GM21619 (cell line): ENCODE measurements around the gene LEMD2.

Experiments used
- ATAC-seq: cut with Tn5 transposase; IDR thresholded peaks from one replicate; pipeline ENCODE4 v1.9.1; 2021; ENCODE audit not compliant: unreplicated experiment

The LEMD2 gene

DNA sequence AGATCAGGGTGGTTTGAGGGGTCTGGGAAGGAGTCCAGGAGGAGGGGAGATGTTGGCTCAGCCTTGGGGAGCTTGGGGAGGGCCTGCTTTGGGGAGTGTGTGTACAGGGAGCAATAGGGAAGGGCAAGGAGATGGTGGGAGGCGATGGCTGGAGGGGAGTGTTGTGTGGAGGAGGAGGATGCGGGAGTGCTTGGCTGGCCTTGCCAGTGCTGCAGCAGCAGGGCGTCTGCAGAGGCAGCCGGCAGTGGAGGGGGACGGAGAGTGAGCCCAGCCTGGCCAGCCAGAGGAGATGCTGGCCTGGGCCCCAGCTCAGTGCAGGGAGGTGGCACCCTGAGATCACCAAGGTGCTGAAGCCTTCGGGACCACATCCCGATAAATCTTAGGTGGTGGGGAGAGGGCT lies 46.1 kb downstream of the LEMD2 start:
- no peak for ATAC-seq

DNA sequence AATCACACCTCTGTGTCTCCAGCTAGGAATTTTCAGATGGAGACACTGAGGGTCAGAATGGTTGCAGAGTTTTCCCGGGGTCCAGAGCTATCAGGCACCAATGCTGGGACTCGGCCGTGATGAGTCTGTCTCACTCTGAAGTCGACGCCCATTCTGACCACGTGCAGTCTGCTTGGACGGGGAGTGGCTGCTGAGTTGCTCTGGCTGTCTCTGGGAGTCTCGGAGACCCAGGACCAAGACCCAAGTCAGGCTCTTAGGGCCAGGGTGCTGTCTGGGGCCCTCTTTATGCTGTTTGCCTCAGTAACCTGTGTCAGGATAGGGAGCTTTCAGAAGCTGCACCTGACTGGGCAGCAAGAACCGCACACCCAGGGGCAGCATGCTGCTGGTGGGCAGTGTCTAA lies 46.8 kb downstream of the LEMD2 start:
- ATAC-seq: no peak

DNA sequence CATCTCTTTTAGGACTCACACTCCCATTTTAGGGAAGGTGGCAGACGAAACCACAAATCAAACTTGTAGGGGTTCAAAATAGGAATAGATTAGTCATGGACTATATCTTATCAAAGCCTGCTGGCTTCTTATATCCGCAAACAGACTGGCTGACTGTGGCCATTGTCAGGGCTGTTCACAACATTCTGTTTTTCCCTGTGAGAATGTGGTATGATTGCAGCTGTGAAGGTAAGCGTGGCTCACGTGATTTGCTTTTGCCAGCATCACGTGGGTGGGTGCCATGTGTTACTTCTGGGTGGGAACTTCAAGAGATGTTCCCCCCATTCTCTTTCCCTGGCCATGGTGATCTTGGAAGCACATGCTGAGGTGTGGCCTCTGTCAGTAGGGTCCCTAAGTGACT lies 48.1 kb downstream of the LEMD2 start:
- ATAC-seq: no peak

GRCh38 chr6:33740204-33740608 lies 48.7 kb downstream of the LEMD2 start:
- no peak for ATAC-seq

DNA sequence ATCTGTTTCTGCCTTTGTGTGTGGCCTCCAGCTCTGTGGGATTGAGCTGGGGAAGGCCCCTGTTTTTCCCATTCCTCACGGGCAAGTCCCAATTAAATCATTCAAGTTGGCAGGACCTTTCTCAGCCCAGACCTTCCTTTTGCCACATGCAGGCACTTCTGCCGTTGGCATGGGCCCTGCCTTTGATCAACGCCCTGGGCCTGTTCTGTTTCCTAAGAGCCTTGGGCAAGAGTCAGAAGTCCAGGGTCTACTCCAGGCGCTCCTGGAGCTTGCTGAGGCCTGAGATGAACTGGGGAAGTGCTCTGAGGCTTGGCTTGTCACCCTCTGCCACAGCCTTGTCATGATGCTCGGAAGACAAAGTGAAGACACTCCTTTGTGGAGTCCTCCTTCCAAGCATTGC lies 49.4 kb downstream of the LEMD2 start:
- no peak for ATAC-seq

- ATAC-seq: no peak
These were observed 50.1 kb downstream of the LEMD2 start for GRCh38 chr6:33738879-33739278.

GRCh38 chr6:33738153-33738552 lies 50.8 kb downstream of the LEMD2 start:
- no peak for ATAC-seq

DNA sequence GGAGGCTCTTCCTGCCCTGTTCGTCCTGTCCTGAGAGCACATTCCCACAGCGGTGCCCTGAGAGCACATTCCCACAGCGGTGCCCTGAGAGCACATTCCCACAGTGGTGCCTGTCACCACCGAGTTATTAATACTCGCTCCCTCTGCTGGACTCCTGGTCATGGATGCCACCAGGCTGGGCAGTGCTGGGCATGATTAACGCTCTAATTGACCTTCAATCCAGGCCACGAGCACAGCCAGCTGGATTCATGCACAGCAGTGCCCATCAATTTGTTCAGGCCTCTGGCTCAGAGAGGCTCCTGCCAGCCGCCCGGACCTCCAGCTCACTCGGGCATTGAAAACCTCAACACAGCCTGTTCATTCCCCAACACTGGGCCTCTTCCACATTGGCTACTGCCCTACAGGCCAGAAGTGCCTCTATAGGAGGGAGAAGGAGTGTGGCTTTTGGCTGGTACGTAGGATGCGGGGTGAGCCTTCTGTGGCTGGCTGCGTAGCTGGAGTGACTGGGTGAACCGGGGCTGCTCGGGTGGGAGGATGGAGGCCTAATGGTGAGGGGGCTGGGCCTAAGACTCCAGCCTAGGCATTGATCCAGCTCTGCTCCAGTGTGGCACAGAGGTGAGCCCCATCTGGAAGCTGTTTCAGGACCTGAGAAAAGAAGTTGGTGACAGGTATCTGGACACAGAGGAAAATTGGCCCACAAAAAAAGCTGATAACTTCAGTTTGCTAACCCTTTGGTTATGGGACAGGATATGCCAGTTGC lies 51.5 kb downstream of the LEMD2 start:
- no peak for ATAC-seq

- ATAC-seq: no peak
These were observed 53.7 kb downstream of the LEMD2 start for GRCh38 chr6:33735216-33735615.

- no peak for ATAC-seq
These were observed 55.3 kb downstream of the LEMD2 start for GRCh38 chr6:33733709-33734007.

DNA sequence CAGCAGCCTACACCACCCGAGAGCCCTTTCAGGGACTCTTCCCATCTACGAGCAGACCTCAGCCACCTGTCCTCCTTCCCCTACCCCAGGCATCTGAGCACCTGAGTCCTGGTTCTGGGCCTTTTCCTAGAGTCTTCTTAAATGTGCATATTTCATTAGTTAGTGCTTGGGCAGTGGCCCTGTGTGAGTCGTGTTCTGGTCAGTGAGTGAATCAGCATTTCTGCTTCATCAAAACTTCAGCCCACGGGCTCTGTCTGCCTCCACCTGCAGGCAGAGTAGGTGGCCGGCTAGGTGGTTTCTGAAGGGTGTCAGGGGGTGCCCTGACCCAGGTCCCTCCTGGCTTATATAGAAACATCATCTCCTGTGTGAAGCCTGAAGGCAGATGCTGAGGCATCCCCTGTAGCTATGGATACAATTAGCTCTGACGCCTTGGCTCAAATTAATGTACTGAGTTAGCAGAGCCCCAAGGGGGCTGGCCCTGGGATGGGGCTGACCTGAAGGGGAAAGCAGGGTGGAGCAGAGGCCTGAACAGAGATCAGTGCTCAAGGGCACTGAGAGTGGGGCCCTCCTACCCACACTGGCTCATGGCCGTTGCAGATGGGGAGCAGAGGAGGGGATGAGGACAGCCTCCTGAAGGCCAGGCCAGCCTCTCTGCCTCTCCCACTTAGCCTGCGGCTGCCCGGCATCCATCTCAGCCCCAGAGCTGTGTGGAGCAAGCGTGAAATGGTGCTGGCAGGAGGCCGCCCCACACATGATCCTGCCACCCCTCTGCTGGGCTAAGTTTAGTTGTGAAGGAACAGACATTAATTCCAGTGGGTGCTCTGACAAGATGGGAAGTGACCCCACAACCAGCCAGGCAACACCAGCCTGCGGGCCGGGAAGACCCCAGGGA lies 55.9 kb downstream of the LEMD2 start:
- no peak for ATAC-seq

GRCh38 chr6:33732385-33732784 lies 56.5 kb downstream of the LEMD2 start:
- no peak for ATAC-seq

DNA sequence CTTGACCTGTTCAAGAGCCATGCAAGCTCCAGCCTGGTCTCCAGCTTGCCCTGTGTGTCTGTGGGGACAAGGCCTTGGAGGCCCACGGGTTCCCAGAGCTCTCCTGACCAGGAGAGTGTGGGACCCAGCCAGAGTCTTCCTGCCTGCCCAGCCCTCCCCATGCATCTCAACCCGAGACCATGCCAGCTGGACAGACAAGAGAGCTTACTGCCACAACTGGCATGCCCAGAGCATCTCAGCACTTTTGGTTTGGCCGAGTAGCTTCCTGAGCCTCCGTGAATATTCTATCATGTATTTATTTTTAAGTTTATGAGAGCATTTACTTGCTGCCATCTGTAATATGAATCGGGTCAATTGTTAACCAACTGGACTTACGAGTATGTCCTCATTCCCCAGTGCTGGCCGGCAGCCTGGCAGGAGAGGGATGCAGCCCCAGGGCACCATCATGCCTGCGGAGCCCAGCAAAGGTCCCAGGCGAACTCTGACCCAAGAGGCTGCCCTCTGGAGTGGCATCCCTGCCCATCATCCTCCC lies 57.1 kb downstream of the LEMD2 start:
- no peak for ATAC-seq

GRCh38 chr6:33731035-33731434 lies 57.9 kb downstream of the LEMD2 start:
- no peak for ATAC-seq

GRCh38 chr6:33730611-33731010 lies 58.3 kb downstream of the LEMD2 start:
- ATAC-seq: no peak

DNA sequence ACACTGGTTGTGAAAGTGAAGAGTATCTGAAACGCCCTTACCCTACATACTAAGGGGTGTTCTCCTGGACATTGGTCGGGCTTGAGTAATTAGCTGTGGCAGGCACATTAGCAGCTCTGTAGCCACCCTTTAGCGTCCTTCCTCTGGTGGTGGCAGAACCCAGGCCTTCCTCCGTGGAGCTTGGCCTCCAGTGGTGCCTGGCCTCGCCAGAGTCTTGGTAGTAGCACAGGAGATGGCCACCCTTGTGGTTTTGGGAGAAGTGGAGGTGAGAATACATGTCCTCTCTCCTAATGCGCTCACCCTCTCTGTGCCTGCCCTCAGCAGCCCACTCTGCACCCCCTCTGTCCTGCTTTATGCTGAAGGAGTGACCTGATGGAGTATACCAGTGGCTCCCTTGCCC lies 59.9 kb downstream of the LEMD2 start:
- no peak for ATAC-seq

DNA sequence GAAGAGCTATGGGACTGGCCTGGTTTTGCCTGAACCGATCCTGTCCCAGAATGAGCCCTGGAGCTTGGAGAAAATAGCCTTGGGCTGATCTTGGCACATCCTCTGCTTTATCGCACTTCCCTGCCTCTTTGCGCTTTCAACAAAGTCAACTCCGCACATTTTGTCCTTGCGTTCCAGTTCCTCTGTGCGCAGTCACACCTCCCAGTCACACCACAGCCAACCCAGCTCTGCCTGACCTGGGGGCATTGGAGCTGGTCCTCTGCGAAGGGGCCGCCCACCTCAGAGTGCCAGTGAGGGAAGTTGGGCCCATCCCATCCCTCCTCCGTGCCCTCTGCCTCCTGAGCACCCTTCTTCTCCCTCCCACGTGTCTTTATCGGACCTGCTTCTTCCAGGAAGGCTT lies 60.5 kb downstream of the LEMD2 start:
- no peak for ATAC-seq

GRCh38 chr6:33727932-33728331 lies 61.0 kb downstream of the LEMD2 start:
- no peak for ATAC-seq

GRCh38 chr6:33727126-33727525 lies 61.8 kb downstream of the LEMD2 start:
- ATAC-seq: no peak

DNA sequence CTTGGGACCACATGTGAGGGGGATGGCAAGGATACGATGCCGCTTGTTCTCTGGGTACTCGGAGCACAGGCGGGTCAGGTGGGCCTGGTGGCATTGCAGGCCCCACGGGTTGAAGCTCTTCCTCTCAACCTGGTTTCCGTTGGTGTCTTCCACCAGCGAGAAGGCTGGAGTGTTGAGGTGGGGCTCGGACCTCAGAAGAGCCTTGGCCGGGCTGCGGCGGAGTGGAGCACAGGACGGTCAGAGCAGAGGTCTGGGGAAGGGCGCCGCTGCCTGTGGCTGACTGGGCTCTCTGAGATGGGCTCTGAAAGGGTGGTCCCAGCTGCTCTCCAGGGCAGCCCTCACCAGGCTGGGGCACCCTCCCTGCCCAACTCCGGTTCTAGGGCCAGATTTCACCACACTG lies 62.2 kb downstream of the LEMD2 start:
- no peak for ATAC-seq

GRCh38 chr6:33725891-33726673 lies 62.8 kb downstream of the LEMD2 start:
- no peak for ATAC-seq
